Left colon (tissue), 2 donors: ENCODE data around the gene IVNS1ABP. TPM values are rescaled to one million over a fixed set of nuclear protein-coding genes. Genes with fewer than 3 reads are reported as not detected.
"Not testable (repeated sequence)": the region's sequence is repeated elsewhere in the genome, so short reads cannot be mapped to it uniquely, and the experiment has no call there.

Experiments used
- ATAC-seq: fragments of 200-7000 bp; cut with Tn5 transposase; one replicate; pipeline ENCODE4 v1.9.1; 2020; ENCODE audit warnings: mild to moderate bottlenecking, moderate library complexity
- DNase-seq, 2 donors: peaks; one replicate each; pipeline ENCODE4 v3.0.0-alpha.2; 2020
- intact Hi-C, 2 donors: fragments of 100-400 bp; cut with DNase I in 1 of 2; cut with micrococcal nuclease in 1 of 2; formaldehyde crosslinking; loops; one replicate each; pipeline versions ENCODE4 v1.11.2 to v1.14.0; 2022; cut with DNase I, micrococcal nuclease
- total RNA-seq, 2 donors: library from RNA; stranded (reverse); fragmentation: NEBNext Ultra II Directional; extraction: Animal tissue kit (Norgen Biotek cat#: 25700); gene quantifications; one replicate each; pipeline ENCODE4 v1.2.1, GENCODE V29; 2021
- donor health status: DM: no; HTN: no; CAD: no.
- donor health status: DM: yes; HTN: yes; CAD: no.

Gene IVNS1ABP
- total RNA-seq, 2 donors from 2014 or later, result 134 to 170 TPM

- DNase-seq, result no peak
- ATAC-seq, result no peak
- intact Hi-C loops, result no loop called here
Observed at GRCh38 chr1:185267701-185268100, 49.3 kb downstream of the IVNS1ABP start.

GRCh38 chr1:185267301-185267700, 49.7 kb downstream of the IVNS1ABP start:
- intact Hi-C loops, result no loop called here
- no peak for ATAC-seq
- no peak for DNase-seq

GRCh38 chr1:185265314-185265713, 51.7 kb downstream of the IVNS1ABP start:
- ATAC-seq (no peak), DNase-seq (no peak)
- intact Hi-C loops, result no loop called here

DNA sequence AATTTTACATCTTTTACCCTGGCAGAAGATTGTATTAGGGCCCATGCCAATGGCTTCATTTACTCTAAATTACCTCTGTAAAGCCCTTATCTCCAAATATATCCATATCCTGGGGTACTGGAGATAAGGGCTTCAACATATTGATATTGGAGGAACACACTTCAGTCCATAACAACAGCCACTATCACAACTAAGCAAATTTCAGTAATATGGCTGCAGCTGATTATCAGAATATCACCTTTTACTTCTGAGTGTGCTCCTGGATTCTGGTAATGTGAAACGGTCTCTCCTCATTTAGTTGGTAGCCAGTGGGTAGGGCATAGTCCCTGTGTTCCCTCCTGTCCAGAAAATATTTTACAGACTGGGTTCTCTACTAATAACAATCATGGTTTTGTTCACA, 53.3 kb downstream of the IVNS1ABP start:
- intact Hi-C loops, result no loop called here
- ATAC-seq (no peak), DNase-seq (no peak)

DNA sequence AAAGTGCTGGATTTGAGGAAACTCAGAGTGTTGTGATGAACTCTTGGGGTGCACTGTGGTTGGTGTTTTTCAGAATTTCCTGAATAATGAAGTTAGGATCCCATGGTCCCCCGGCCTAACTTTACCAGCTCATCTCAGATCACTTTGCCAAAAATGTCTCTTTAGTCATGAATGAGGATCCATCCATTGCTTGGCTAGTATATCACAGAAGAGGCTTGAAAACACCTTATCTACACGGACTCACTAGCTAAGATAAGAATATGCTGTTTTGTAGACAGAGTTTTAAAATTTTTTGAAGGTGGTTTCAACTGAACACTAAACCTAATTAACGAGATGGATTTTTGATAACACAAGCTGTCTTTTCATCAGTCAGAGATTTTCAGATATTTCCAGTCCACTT, 53.8 kb downstream of the IVNS1ABP start:
- intact Hi-C loops, result no loop called here
- no peak for ATAC-seq
- no peak for DNase-seq

DNA sequence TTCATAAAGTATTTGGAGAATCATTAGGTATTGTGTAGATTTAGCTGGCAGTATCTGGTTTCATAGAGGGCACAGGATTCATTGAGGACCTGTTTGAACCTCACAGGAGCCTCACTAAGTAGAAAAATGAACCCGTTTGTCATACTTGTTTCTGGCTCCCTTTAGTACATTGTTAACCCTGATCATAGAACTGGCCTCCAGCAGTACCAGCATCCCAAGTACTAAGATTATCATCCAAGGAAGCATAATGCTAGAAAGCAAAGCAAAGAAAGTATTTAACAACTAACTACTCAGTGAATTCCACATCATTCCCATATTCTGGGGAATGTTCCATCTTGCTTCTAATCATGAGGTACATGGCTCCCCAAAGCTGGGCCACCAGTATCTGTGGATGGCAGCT, 54.9 kb downstream of the IVNS1ABP start:
- DNase-seq, result no peak
- intact Hi-C loops, result no loop called here
- ATAC-seq, result no peak

DNA sequence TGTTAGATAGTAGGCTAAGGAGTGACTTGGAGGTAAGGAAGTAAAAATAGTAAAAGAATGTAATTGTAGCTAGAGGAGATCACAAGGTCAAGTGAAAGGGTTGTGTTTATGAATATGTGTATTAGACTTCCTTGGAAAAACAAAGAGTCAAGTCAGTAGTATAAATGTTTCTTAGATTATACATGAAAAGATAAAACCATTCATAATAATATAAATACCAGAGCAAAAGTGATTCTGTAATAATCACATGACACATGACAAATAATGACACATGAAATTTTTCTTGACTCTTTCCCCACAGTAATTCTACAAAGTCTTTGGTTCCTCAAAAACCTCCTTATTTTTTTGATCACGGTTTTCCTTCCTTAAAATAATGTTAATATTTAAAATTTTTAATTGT, 56.4 kb downstream of the IVNS1ABP start:
- DNase-seq, result no peak
- intact Hi-C loops, result no loop called here
- no peak for ATAC-seq

- ATAC-seq, result no peak
- DNase-seq, result no peak
- intact Hi-C loops, result no loop called here
Observed at GRCh38 chr1:185258676-185259075, 58.4 kb downstream of the IVNS1ABP start.

- no peak for DNase-seq
- intact Hi-C loops, result no loop called here
- ATAC-seq, result no peak
Observed at GRCh38 chr1:185257950-185258208, 59.2 kb downstream of the IVNS1ABP start.

- ATAC-seq, intact Hi-C loops, DNase-seq: not testable (repeated sequence)
Observed at GRCh38 chr1:185257116-185257949, 59.7 kb downstream of the IVNS1ABP start.

GRCh38 chr1:185255595-185255994, 61.4 kb downstream of the IVNS1ABP start:
- intact Hi-C loops, DNase-seq, ATAC-seq: not testable (repeated sequence)

DNA sequence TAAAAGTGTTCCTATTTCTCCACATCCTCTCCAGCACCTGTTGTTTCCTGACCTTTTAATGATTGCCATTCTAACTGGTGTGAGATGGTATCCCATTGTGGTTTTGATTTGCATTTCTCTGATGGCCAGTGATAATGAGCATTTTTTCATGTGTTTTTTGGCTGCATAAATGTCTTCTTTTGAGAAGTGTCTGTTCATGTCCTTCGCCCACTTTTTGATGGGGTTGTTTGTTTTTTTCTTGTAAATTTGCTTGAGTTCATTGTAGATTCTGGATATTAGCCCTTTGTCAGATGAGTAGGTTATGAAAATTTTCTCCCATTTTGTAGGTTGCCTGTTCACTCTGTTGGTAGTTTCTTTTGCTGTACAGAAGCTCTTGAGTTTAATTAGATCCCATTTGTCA, 64.6 kb downstream of the IVNS1ABP start:
- ATAC-seq, intact Hi-C loops, DNase-seq: not testable (repeated sequence)

- DNase-seq, ATAC-seq, intact Hi-C loops: not testable (repeated sequence)
Observed at GRCh38 chr1:185251928-185252327, 65.1 kb downstream of the IVNS1ABP start.

DNA sequence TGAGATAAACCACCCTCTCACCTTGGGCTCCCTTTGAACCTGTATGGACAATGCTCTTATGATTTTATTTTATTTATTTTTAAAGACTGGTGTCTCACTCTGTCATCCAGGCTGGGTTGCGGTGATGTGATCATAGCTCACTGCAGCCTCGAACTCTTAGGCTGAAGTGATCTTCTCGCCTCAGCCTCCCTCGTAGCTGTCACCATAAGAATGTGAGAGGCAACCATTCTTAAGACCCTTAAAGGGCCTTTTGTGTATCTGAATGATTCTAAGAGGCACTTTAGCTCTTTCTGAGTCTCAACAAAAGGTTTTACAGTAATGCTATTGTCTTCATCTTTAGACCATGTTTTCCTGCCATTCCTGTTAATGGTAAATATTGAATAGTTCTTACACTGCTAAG, 67.0 kb downstream of the IVNS1ABP start:
- intact Hi-C loops, result no loop called here
- DNase-seq (no peak), ATAC-seq (no peak)

DNA sequence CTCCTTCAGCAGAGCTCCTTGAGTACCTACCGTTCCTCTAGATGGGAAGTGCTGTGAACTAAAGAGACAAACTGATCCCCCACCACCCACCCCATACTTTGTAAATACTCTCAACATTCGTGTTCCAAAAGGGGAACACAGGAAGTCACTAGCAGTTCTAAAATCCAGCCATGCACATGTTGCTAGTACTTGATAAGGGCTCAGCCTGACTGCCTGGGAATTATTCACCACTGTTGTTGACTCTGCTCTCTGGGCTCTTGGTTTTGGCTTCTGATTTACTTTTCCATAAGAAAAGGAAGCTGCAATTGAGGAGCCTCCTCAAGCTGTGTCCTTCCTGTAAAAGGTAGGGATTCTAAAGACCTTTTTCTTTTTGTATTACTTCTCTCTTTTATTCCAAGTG, 67.5 kb downstream of the IVNS1ABP start:
- ATAC-seq, result no peak
- intact Hi-C loops, result no loop called here
- DNase-seq, result no peak

Other genes starting within 250 kb of the IVNS1ABP start
- 10 to 100 TPM; 13.9 to 16.2 TPM for gene TRMT1L, start 160.3 kb downstream of the IVNS1ABP start, total RNA-seq
- gene SWT1, start 160.1 kb downstream of the IVNS1ABP start, total RNA-seq, result 1 to 10 TPM; 4.1 to 6.7 TPM